Activated gamma-delta T cell treated with anti-CD3 and anti-CD28 coated beads, Interleukin-2, amount 50 U/mL, for 16 hours (primary cell): ENCODE measurements around the gene GIPR.
A peak's percentile ranks its signal among the peaks of the same experiment; 100 is the strongest.
"Not testable (repeated sequence)": the region's sequence is repeated elsewhere in the genome, so short reads cannot be mapped to it uniquely, and the experiment has no call there.

Experiments
- DNase-seq: peaks from one replicate; pipeline ENCODE4 v3.0.0-alpha.2; 2020; ENCODE audit warnings: low read depth

GIPR gene

DNA sequence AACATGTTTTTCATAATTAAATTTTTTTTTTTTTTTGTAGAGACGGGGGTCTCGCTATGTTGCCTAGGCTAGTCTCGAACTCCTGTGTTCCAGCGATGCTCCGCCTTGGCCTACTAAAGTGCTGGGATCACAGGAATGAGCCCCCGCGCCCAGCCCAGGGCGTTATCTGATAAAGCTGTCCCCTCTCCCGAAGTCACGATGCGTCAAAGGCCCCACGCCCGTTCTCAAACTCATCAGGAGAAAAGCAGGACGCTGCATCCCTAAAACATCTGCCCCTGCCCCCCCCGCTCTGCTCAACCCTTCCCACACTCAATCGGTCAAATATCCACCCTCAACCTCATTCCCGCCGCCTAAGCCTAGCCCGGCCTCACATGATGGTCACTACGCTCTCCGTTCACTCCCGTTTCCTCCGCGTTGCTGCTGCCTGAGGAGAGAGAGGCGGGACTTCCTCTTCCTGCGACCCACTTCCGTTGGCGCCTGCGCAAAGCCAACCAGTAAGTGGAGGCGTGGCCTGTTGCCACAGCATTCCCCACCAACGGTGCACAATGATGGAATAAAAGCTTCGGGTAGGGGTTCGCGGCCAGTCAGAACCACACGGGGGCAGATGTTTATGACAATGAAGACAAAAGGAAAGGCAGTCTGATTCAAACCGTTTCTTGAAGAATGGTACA lies 23.6 kb downstream of the GIPR start, which contains the start of gene SNRPD2:
TSS of gene SNRPD2 (minus strand) at position 438 of the 671 bp plus-strand sequence. CDS start at position 373, 65 bp downstream.
- peak; percentile 88 for DNase-seq

GRCh38 chr19:45692187-45693105 lies 24.4 kb downstream of the GIPR start, which contains the start of gene QPCTL:
TSS of gene QPCTL (plus strand) at chr19:45692666. CDS start at chr19:45692704, 38 bp downstream.
- peak; percentile 95 for DNase-seq

DNA sequence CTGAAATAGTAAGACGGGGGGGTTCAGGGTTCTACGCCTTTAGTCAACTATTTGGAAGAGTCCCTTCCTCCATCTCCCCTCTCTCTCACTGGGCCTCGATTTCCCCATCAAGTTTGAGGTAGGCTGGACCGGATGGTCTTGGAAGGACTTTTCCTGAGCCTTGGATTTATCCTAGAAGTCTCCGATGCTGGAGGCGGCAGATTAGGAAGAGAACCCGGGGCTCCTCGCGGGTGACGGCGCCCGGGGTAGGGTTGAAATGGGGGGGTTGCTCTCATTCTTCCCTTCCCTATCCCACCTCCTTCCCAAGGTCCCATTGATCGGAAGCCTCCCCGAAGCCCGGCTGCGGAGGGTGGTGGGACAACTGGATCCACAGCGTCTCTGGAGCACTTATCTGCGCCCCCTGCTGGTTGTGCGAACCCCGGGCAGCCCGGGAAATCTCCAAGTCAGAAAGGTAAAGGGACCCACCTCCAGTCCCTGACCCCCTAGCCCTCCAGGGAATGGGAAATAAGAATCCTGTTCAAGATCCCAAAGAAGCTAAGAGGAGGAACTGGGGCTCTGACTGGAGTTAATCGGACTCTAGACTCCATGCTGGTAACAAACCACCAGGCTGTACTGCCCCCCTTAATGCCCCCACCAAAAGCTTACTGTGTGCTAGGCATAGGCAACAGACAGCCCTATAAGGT lies 25.2 kb downstream of the GIPR start:
- DNase-seq: peak; percentile 66

- no peak for DNase-seq
Observed at GRCh38 chr19:45701676-45702075, 33.7 kb downstream of the GIPR start.

DNA sequence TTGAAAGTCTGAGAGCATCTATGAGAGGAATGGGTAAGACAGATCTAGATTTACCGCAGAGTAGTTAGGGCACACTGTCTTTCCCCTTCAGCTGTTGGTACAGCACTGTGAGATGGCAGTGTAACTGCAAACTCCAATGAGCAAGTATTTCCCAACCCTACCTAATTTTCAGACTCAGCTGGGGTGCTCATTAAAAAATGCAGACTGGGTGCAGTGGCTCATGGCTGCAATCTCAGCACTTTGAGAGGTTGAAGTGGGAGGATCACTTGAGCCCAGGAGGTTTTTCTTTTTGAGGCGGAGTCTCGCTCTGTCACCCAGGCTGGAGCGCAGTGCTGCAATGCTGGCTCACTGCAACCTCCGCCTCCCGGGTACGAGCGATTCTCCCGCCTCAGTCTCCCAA lies 37.1 kb downstream of the GIPR start:
- no peak for DNase-seq

GRCh38 chr19:45705710-45706415 lies 37.8 kb downstream of the GIPR start:
- DNase-seq: no peak

GRCh38 chr19:45710356-45711130 lies 42.5 kb downstream of the GIPR start:
- DNase-seq: no peak

DNA sequence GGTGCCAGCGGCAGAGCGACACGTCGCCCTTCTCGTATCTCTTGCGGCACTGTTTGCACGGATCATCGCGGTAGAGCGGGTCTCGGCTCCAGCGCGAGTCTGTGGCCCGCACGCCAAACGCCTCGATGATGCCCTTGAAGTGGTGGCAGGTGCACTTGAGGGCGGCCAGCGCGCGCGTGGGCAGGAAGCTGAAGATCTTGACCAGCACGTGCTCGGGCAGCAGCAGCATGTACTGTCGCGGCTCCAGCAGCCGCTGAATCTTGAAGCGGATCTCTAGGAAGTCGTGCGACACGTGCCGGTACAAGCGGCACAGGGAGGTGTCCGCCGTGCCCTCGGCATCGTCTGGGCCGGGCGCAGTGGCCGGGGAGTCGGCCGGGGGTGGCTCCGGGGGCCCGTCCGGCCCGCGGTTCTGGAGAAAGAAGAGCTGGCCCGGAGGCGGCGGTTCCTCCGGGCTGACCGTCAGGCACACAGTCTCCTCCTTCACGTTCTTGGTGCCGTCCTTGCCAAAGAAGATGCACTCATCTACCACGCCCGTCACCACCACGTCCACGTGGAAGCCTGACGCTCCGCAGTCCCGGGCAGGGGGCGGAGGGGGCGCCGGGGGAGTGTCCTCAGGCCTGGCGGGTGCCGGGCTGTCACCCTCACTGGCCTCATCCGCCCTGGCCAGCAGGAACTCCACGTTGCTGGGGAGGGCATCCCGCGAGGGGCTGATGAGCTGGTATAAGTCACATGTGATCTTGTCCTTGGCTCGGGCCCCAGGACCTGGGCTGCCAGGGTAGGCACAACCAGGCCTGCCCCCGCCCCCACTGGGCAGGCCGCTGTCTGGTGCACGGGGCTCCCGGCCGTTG lies 44.1 kb downstream of the GIPR start:
- no peak for DNase-seq

DNA sequence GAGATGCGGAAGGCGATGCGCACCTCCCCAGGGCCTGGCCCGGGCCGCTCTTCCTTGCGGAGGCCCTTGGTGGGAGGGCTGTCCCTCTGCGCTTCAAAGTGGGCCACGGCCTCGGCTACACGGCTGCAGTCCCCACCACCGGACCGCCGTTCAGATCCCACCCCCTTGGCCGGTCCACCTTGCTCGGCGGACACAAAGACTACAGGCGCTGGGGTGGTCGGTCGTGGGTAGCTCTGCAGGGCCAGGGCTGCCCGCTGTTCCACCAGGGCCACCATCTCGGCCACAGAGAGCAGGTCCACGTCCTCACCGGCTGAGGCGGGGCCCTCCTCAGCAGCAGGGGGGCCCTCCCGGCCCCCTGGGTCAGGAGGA lies 44.7 kb downstream of the GIPR start:
- DNase-seq: no peak

GRCh38 chr19:45713141-45713540 lies 45.1 kb downstream of the GIPR start:
- DNase-seq: no peak

DNA sequence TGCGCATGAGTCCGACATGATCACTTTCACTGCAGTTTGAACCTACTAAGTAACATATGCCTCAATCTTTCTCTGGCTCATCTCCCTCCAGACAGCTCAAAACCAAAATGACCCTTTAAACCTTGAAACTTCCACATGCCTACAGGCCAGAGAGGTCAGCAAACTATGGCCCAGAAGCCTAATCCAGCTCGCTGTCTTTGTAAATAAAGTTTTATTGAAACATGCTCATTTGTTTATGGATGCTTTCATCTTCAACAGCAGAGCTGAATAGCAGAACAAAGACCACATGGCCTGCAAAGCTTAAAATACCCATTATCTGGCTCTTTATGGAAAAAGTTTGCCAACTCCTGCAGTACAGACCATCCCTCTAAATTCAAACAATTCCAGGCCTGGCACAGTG lies 47.1 kb downstream of the GIPR start:
- DNase-seq: no peak

- DNase-seq: no peak
Observed at GRCh38 chr19:45716359-45717130, 48.5 kb downstream of the GIPR start.

DNA sequence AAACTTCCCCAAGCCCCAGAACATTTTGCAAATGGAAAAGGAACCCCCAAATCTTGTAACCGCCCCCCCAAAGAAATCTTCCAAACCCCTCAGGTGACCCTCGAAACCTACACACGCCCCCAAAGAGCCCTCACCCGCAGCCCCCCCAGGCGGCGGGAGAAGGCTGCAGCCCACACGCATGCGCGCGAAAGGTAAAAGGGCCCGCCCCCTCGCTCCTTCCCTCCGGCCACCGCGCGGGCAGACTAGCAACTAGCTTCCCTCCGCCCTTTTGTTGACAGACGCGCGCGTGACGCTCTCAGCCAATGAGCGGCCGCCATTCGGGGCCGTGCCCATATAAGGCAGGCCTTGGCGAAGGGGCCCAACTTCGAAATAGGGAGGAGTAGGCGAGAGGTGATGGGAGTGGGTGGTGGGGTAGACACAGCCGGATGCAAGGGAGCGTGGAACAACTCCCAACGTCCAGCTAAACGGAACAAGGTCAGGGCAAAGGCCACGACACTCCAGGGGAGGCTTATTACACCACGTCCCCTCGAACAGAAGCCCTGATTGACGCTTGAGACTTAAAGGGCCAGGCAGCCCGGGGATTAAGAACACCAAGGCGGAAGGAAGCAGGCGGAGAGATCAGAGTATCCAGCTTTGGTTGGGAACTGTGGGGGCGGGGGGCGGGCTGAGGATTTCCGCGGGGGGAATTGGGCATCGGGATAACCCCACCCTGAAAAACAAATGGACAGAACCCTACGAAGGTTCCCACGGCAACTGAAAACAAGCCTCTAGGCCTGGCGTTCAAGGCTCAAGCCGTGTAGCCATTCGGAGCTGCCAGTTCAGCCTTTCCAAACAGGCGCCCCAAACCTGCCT lies 49.3 kb downstream of the GIPR start:
- peak; percentile 96 for DNase-seq

GRCh38 chr19:45717983-45718650 lies 50.1 kb downstream of the GIPR start:
- no peak for DNase-seq

DNA sequence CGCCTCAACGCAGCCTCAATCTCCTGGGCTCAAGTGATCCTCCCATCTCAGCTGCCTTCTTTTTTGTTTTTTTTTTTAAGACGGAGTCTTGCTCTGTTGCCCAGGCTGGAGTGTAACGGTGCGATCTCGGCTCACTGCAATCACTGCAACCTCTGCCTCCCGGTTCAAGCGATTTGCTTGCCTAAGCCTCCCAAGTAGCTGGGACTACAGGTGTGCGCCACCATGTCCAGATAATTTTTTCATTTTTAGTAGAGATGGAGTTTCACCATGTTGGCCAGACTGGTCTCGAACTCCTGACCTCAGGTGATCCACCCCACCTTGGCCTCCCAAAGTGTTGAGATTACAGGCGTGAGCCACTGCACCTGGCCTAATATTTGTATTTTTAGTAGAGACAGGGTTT lies 52.0 kb downstream of the GIPR start:
- DNase-seq: not testable (repeated sequence)

DNA sequence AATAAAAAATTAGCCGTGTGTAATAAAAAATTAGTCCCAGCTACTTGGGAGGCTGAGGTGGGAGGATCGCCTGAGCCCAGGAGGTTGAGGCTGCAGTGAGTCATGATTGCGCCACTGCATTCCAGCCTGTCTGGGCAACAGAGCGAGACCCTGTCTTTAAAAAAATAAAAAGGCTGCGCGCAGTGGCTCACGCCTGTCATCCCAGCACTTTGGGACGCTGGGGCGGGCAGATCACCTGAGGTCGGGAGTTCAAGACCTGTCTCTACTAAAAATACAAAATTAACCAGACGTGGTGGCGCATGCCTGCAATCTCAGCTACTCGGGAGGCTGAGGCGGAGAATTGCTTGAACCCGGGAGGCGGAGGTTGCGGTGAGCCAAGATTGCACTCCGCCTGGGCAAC lies 60.7 kb downstream of the GIPR start:
- not testable (repeated sequence) for DNase-seq

- DNase-seq: no peak
Observed at GRCh38 chr19:45729800-45730290, 61.8 kb downstream of the GIPR start.
